Calu3 (cell line): ENCODE measurements around the gene SIDT2. TPM values are rescaled to one million over a fixed set of nuclear protein-coding genes. Genes with fewer than 3 reads are reported as not detected.

Experiments used
- BruUV-seq: library from RNA; stranded (reverse); fragments of 400-500 nt; replicated peaks from 2 replicates; lab custom pipeline; 2021; lab: Mats Ljungman, UMichigan
- CTCF ChIA-PET: fragments of 300-600 bp; sonication (Branson Sonifier 250); formaldehyde crosslinking; loops from one replicate; lab custom pipeline; 2022; ENCODE audit warnings: antibody characterized with exemption; lab: Charles Lee
- DNase-seq: peaks from one replicate; pipeline ENCODE4 v3.0.0; 2022
- H3K27ac Mint-ChIP-seq: one replicate; pipeline ENCODE4 v1.8.0; 2022; ENCODE audit warnings: mixed read lengths; ENCODE audit not compliant: unreplicated experiment
- H3K27me3 Mint-ChIP-seq: one replicate; pipeline ENCODE4 v1.8.0; 2022; ENCODE audit warnings: mixed read lengths; ENCODE audit not compliant: unreplicated experiment
- H3K36me3 Mint-ChIP-seq: one replicate; pipeline ENCODE4 v1.8.0; 2022; ENCODE audit warnings: mild to moderate bottlenecking, moderate library complexity, mixed read lengths; ENCODE audit not compliant: insufficient read depth, unreplicated experiment
- H3K4me1 Mint-ChIP-seq: one replicate; pipeline ENCODE4 v1.8.0; 2022; ENCODE audit warnings: mild to moderate bottlenecking, low read depth, mixed read lengths; ENCODE audit not compliant: unreplicated experiment
- H3K4me3 Mint-ChIP-seq: one replicate; pipeline ENCODE4 v1.8.0; 2022; ENCODE audit warnings: mild to moderate bottlenecking, low read depth, moderate library complexity, mixed read lengths; ENCODE audit not compliant: unreplicated experiment
- H3K9me3 Mint-ChIP-seq: one replicate; pipeline ENCODE4 v1.8.0; 2022; ENCODE audit warnings: low read depth, mixed read lengths; ENCODE audit not compliant: unreplicated experiment
- CTCF ChIP-seq: fragments of 200-600 bp; IDR thresholded peaks from one replicate; pipeline ENCODE4 v1.8.0; 2022; ENCODE audit warnings: antibody characterized with exemption; ENCODE audit not compliant: unreplicated experiment
- intact Hi-C: fragments of 100-400 bp; cut with micrococcal nuclease; formaldehyde crosslinking; loops from one replicate; pipeline ENCODE4 v1.10.0; 2022; ENCODE audit not compliant: unreplicated experiment
- total RNA-seq: library from RNA; stranded (reverse); gene quantifications from 2 replicates; pipeline ENCODE4 v1.2.3, GENCODE V29; 2022

SIDT2 gene
- total RNA-seq, 1 experiment from 2014 or later, result 15.4 TPM

- intact Hi-C loops, result no loop called here
- CTCF ChIA-PET, result no interaction called here
- no peak overlapping the region for H3K27ac Mint-ChIP-seq
- H3K4me3 Mint-ChIP-seq, result no peak overlapping the region
- TF ChIP-seq CTCF, result no peak
- no TSS peak for BruUV-seq
- no peaks in the 10 kb centered on the region for H3K27me3 Mint-ChIP-seq
- H3K36me3 Mint-ChIP-seq, result peaks cover 16% of the 10 kb centered on the region
- H3K4me1 Mint-ChIP-seq, result no peaks in the 10 kb centered on the region
- no peak for DNase-seq
- no peaks in the 10 kb centered on the region for H3K9me3 Mint-ChIP-seq
Observed at GRCh38 chr11:117218133-117218915, 39.8 kb downstream of the SIDT2 start.

- no TSS peak for BruUV-seq
- CTCF ChIA-PET, result no interaction called here
- H3K9me3 Mint-ChIP-seq, result no peaks in the 10 kb centered on the region
- no peak for TF ChIP-seq CTCF
- no peaks in the 10 kb centered on the region for H3K4me1 Mint-ChIP-seq
- H3K27ac Mint-ChIP-seq, result no peak overlapping the region
- intact Hi-C loops, result no loop called here
- no peak for DNase-seq
- H3K27me3 Mint-ChIP-seq, result no peaks in the 10 kb centered on the region
- H3K36me3 Mint-ChIP-seq, result peaks cover 17% of the 10 kb centered on the region
- no peak overlapping the region for H3K4me3 Mint-ChIP-seq
Observed at GRCh38 chr11:117219001-117219400, 40.5 kb downstream of the SIDT2 start.

- DNase-seq, result no peak
- H3K9me3 Mint-ChIP-seq, result no peaks in the 10 kb centered on the region
- H3K27ac Mint-ChIP-seq, result no peak overlapping the region
- H3K27me3 Mint-ChIP-seq, result no peaks in the 10 kb centered on the region
- BruUV-seq, result no TSS peak
- H3K36me3 Mint-ChIP-seq, result peaks cover 21% of the 10 kb centered on the region
- intact Hi-C loops, result no loop called here
- no peaks in the 10 kb centered on the region for H3K4me1 Mint-ChIP-seq
- CTCF ChIA-PET, result interaction anchor here (0.6 kb wide), 1 partner anchor 250 kb away, joined by 5 read pairs; no protein-coding TSS in a partner anchor
- no peak for TF ChIP-seq CTCF
- H3K4me3 Mint-ChIP-seq, result no peak overlapping the region
Observed at GRCh38 chr11:117219455-117219854, 40.9 kb downstream of the SIDT2 start.

- Mint-ChIP-seq H3K27me3 (no peaks in the 10 kb centered on the region), H3K36me3 (peaks cover 24% of the 10 kb centered on the region), H3K4me3 (no peak overlapping the region), H3K27ac (no peak overlapping the region), H3K9me3 (no peaks in the 10 kb centered on the region), H3K4me1 (no peaks in the 10 kb centered on the region)
- no TSS peak for BruUV-seq
- CTCF ChIA-PET, result interaction anchor here (0.6 kb wide), 1 partner anchor 251 kb away, joined by 5 read pairs; no protein-coding TSS in a partner anchor
- TF ChIP-seq CTCF, result no peak
- no peak for DNase-seq
- intact Hi-C loops, result no loop called here
Observed at GRCh38 chr11:117219995-117220394, 41.5 kb downstream of the SIDT2 start.
